IPS-18a (cell line): ENCODE data around the gene RAMP3.
"Not testable (repeated sequence)": the region's sequence is repeated elsewhere in the genome, so short reads cannot be mapped to it uniquely, and the experiment has no call there.

Experiments used
- H3K27ac ChIP-seq: one replicate; pipeline ENCODE4 v1.5.1; 2013; ENCODE audit warnings: low read length
- H3K27me3 ChIP-seq: one replicate; pipeline ENCODE4 v1.6.1; 2013; ENCODE audit warnings: mild to moderate bottlenecking, low read length; ENCODE audit not compliant: control insufficient read depth, insufficient read depth
- H3K36me3 ChIP-seq: one replicate; pipeline ENCODE4 v1.6.1; 2013; ENCODE audit warnings: low read depth, low read length; ENCODE audit not compliant: control insufficient read depth
- H3K4me1 ChIP-seq: one replicate; pipeline ENCODE4 v1.6.1; 2013; ENCODE audit warnings: low read depth, low read length; ENCODE audit not compliant: control insufficient read depth
- H3K4me3 ChIP-seq: one replicate; pipeline ENCODE4 v1.5.1; 2013; ENCODE audit warnings: low read length
- H3K9ac ChIP-seq: one replicate; pipeline ENCODE4 v1.6.1; 2013; ENCODE audit warnings: mild to moderate bottlenecking, low read length, moderate library complexity
- H3K9me3 ChIP-seq: one replicate; pipeline ENCODE4 v1.6.1; 2013; ENCODE audit warnings: low read depth, low read length; ENCODE audit not compliant: control insufficient read depth

Gene RAMP3

DNA sequence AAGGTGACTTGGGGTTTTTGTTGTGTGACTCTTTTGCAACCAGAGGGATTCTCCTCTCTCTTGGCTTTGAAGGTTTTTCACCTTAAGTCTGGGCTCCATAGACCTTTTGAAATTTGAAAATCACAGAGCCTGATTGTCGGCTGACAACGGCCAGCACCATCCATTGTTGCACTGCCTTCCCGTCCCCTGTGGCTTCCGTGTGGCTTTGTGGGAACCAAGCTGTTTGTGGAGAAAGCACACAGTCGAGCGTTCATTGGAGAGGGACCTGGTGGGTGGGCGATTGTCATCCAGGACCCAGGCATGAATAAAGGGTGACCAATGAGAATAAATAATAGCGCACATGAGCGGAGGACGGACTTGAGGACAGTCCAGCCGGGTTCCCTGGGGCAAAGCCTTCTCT is 7.4 kb upstream of the RAMP3 start:
- Histone ChIP-seq H3K36me3 (no peaks in the 10 kb centered on the region), H3K27ac (no peak overlapping the region), H3K9ac (no peak overlapping the region), H3K27me3 (no peaks in the 10 kb centered on the region), H3K4me1 (no peaks in the 10 kb centered on the region), H3K9me3 (no peaks in the 10 kb centered on the region), H3K4me3 (no peak overlapping the region)

- no peak overlapping the region for H3K9ac ChIP-seq
- no peak overlapping the region for H3K4me3 ChIP-seq
- H3K9me3 ChIP-seq = no peaks in the 10 kb centered on the region
- H3K4me1 ChIP-seq = no peaks in the 10 kb centered on the region
- H3K27me3 ChIP-seq = no peaks in the 10 kb centered on the region
- no peak overlapping the region for H3K27ac ChIP-seq
- no peaks in the 10 kb centered on the region for H3K36me3 ChIP-seq
Observed at GRCh38 chr7:45151131-45151684, 6.4 kb upstream of the RAMP3 start.

- no peaks in the 10 kb centered on the region for H3K36me3 ChIP-seq
- H3K4me3 ChIP-seq = no peak overlapping the region
- no peak overlapping the region for H3K27ac ChIP-seq
- H3K9me3 ChIP-seq = no peaks in the 10 kb centered on the region
- H3K4me1 ChIP-seq = no peaks in the 10 kb centered on the region
- H3K9ac ChIP-seq = no peak overlapping the region
- peaks cover 6% of the 10 kb centered on the region for H3K27me3 ChIP-seq
Observed at GRCh38 chr7:45151967-45152366, 5.6 kb upstream of the RAMP3 start.

DNA sequence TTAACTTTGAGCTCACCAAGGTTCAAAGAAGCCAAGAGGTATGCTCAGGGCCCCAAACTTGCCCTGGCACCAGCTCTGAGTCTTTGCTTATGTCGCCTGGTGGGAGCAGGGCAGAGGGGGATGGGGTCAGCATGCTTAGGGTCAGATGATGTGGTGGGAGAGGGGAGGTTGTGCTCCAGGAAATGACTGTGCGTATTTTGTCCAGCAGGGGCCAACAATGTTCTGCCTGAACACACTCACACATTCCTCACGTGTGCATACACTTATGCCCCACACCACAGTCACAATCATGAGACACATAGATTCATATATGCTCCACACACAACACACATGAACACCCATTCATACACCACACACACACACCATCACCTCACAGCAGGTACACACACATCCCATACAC is 4.4 kb upstream of the RAMP3 start:
- Histone ChIP-seq H3K9me3 (no peaks in the 10 kb centered on the region), H3K4me3 (no peak overlapping the region), H3K27me3 (peaks cover 17% of the 10 kb centered on the region), H3K36me3 (no peaks in the 10 kb centered on the region), H3K27ac (no peak overlapping the region), H3K4me1 (no peaks in the 10 kb centered on the region), H3K9ac (no peak overlapping the region)

GRCh38 chr7:45153861-45154260 is 3.7 kb upstream of the RAMP3 start:
- not testable (repeated sequence) for H3K9ac ChIP-seq, H3K4me1 ChIP-seq, H3K9me3 ChIP-seq, H3K36me3 ChIP-seq, H3K27ac ChIP-seq, H3K4me3 ChIP-seq
- peaks cover 23% of the 10 kb centered on the region for H3K27me3 ChIP-seq

DNA sequence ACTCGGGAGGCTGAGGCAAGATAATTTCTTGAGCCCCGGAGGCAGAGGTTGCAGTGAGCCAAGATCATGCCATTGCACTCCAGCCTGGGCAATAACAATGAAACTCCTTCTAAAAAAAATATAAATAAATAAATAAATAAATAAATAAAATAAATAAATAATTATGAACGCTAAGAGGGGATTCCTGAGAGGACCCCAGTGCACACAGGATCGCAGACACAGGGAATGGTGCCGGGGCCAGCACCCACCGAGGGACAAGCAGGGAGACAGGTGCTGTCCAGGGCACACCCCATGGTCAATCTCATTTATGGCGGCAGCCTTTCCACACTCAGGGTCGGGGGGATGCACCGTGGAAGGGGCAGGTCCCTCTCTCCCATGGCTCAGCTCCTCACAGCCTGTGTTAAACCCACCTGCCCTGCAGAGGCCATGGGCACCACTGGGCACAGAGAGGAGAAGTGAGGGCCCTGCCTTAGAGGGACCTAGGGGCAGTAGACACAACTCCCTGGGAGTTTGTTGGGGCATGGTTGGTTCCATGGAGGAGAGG is 2.2 kb upstream of the RAMP3 start:
- no peaks in the 10 kb centered on the region for H3K36me3 ChIP-seq
- no peaks in the 10 kb centered on the region for H3K4me1 ChIP-seq
- no peak overlapping the region for H3K9ac ChIP-seq

DNA sequence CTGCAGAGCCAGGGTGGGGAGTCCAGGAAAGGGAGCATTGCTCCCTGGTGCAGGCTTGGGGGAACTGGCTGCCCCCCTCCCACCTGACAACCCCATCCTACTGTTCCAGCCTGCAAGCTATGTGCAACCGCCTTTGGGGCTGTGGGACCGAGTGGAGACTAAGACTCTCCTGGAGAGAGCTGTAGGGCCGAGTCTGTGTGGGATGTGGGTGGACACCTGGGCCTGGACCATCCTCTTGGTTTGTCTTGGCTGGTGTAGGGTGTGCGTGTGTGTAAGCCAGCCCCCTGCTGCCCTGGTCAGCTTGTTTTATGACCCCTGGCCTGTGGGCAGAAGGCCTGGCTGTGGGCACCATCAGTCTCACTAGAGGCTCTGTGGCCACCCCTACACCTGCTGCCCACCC is 1.6 kb upstream of the RAMP3 start:
- Histone ChIP-seq H3K27ac (no peak overlapping the region), H3K27me3 (peaks cover 28% of the 10 kb centered on the region), H3K9me3 (no peaks in the 10 kb centered on the region), H3K9ac (no peak overlapping the region), H3K4me1 (no peaks in the 10 kb centered on the region), H3K4me3 (no peak overlapping the region), H3K36me3 (no peaks in the 10 kb centered on the region)

More for the DNA sequence above, 2.2 kb upstream of the RAMP3 start:
- H3K27me3 ChIP-seq = peaks cover 28% of the 10 kb centered on the region
- H3K27ac ChIP-seq = no peak overlapping the region
- H3K9me3 ChIP-seq = no peaks in the 10 kb centered on the region
- no peak overlapping the region for H3K4me3 ChIP-seq

- H3K4me1 ChIP-seq = no peaks in the 10 kb centered on the region
- H3K9me3 ChIP-seq = no peaks in the 10 kb centered on the region
- H3K27me3 ChIP-seq = peaks cover 28% of the 10 kb centered on the region
- H3K27ac ChIP-seq = no peak overlapping the region
- H3K36me3 ChIP-seq = no peaks in the 10 kb centered on the region
- no peak overlapping the region for H3K9ac ChIP-seq
- H3K4me3 ChIP-seq = peak overlapping the region; percentile 55
Observed at GRCh38 chr7:45156516-45157272, 897 bp upstream of the RAMP3 start.

GRCh38 chr7:45157286-45157652 is 322 bp upstream of the RAMP3 start:
- no peaks in the 10 kb centered on the region for H3K4me1 ChIP-seq
- H3K9ac ChIP-seq = no peak overlapping the region
- no peaks in the 10 kb centered on the region for H3K9me3 ChIP-seq
- H3K36me3 ChIP-seq = no peaks in the 10 kb centered on the region
- H3K27me3 ChIP-seq = peaks cover 28% of the 10 kb centered on the region
- peak overlapping the region; percentile 55 for H3K4me3 ChIP-seq
- H3K27ac ChIP-seq = no peak overlapping the region

DNA sequence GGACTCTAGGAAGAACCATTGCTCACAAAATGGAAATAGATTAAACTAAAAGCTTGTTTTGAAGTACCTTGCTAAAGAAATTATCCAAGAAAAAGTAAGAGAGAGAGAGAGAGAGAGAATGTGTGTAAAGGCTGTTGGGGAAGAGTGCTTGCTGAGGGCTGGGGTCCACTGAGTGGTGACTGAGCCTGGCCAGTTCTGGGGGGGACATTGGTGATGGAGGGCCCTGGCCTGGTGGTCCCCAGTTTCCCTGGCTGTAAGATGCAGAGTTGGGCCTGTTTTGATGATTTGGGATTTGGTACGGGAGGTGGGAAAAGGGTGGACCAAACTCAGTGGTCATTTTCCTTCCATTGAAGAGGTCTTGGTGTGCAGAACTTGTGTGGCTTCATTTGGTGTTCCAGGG is 880 bp downstream of the RAMP3 start:
- no peak overlapping the region for H3K4me3 ChIP-seq
- H3K9me3 ChIP-seq = no peaks in the 10 kb centered on the region
- no peak overlapping the region for H3K9ac ChIP-seq
- H3K4me1 ChIP-seq = no peaks in the 10 kb centered on the region
- peaks cover 28% of the 10 kb centered on the region for H3K27me3 ChIP-seq
- no peaks in the 10 kb centered on the region for H3K36me3 ChIP-seq
- H3K27ac ChIP-seq = no peak overlapping the region

DNA sequence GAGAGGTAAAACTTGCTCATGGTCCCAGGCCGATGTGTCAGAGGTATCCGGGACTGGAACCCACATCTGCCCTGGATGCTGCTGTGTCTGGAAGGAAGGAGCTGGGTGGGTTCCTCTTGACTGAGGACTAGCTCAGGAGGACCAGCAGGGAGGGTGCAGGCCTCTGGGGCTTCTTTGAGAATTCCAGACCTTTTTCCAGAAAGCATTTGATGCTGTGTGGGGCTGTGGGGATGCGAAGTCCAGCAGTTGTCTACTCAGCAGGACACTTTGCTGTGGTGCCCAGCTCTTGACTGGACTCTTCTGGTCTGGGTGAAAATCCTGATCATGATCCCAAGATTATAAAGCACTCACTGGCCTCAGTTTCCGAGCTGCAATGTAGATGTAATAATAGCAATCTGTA is 1.7 kb downstream of the RAMP3 start:
- Histone ChIP-seq H3K36me3 (no peaks in the 10 kb centered on the region), H3K27ac (no peak overlapping the region), H3K9ac (no peak overlapping the region), H3K9me3 (no peaks in the 10 kb centered on the region), H3K4me1 (no peaks in the 10 kb centered on the region), H3K27me3 (peaks cover 28% of the 10 kb centered on the region), H3K4me3 (no peak overlapping the region)

GRCh38 chr7:45160417-45160881 is 2.9 kb downstream of the RAMP3 start:
- Histone ChIP-seq H3K27me3 (peaks cover 28% of the 10 kb centered on the region), H3K36me3 (no peaks in the 10 kb centered on the region), H3K9ac (no peak overlapping the region), H3K9me3 (no peaks in the 10 kb centered on the region), H3K4me3 (no peak overlapping the region), H3K4me1 (no peaks in the 10 kb centered on the region), H3K27ac (no peak overlapping the region)
